HG02884 (cell line): ENCODE measurements around the gene VEGFB.
A peak's percentile ranks its signal among the peaks of the same experiment; 100 is the strongest.

Experiments
- ATAC-seq: cut with Tn5 transposase; IDR thresholded peaks from one replicate; pipeline ENCODE4 v1.9.1; 2021; ENCODE audit warnings: mild to moderate bottlenecking, moderate library complexity; ENCODE audit not compliant: unreplicated experiment

VEGFB gene

GRCh38 chr11:64230171-64230984, 4.0 kb upstream of the VEGFB start, which contains the start of gene DNAJC4:
Gene DNAJC4 (plus strand): TSS chr11:64230548. CDS start chr11:64230855, 307 bp downstream.
- ATAC-seq: peak; percentile 38

- no peak for ATAC-seq
Observed at GRCh38 chr11:64230985-64231365, 3.4 kb upstream of the VEGFB start.

- no peak for ATAC-seq
Observed at GRCh38 chr11:64231546-64231945, 2.8 kb upstream of the VEGFB start.

- no peak for ATAC-seq
Observed at GRCh38 chr11:64232182-64232966, 2.0 kb upstream of the VEGFB start.

- ATAC-seq: no peak
Observed at GRCh38 chr11:64232967-64233315, 1.4 kb upstream of the VEGFB start.

GRCh38 chr11:64234647-64235379, 429 bp downstream of the VEGFB start:
- ATAC-seq: no peak

GRCh38 chr11:64235437-64236161, 1.2 kb downstream of the VEGFB start:
- no peak for ATAC-seq

- ATAC-seq: no peak
Observed at GRCh38 chr11:64237484-64237951, 3.1 kb downstream of the VEGFB start.

GRCh38 chr11:64238076-64238475, 3.7 kb downstream of the VEGFB start:
- ATAC-seq: no peak

- ATAC-seq: no peak
Observed at GRCh38 chr11:64238999-64239398, 4.6 kb downstream of the VEGFB start.

GRCh38 chr11:64239662-64240434, 5.5 kb downstream of the VEGFB start:
- ATAC-seq: peak; percentile 8

GRCh38 chr11:64240435-64241240, 6.3 kb downstream of the VEGFB start, which contains the start of gene FKBP2:
Gene FKBP2 (plus strand): TSS chr11:64241095. CDS start chr11:64242388, 1,293 bp downstream.
- ATAC-seq: peak; percentile 52

- ATAC-seq: peak; percentile 56
Observed at GRCh38 chr11:64241241-64241490, 6.8 kb downstream of the VEGFB start.

- ATAC-seq: peak; percentile 48
Observed at GRCh38 chr11:64241491-64242374, 7.3 kb downstream of the VEGFB start.

- no peak for ATAC-seq
Observed at GRCh38 chr11:64243236-64243854, 9.0 kb downstream of the VEGFB start.

- no peak for ATAC-seq
Observed at GRCh38 chr11:64244107-64244506, 9.7 kb downstream of the VEGFB start.

GRCh38 chr11:64244966-64245365, 10.6 kb downstream of the VEGFB start:
- no peak for ATAC-seq

GRCh38 chr11:64245401-64245796, 11.0 kb downstream of the VEGFB start:
- ATAC-seq: no peak
